NCI-H748 treated with DMSO at 0.1 percent for 48 hours (cell line): ENCODE data around the gene MYOZ1.
A peak's percentile ranks its signal among the peaks of the same experiment; 100 is the strongest.
"Not testable (repeated sequence)": the region's sequence is repeated elsewhere in the genome, so short reads cannot be mapped to it uniquely, and the experiment has no call there.

Source experiments
- DNase-seq: peaks from one replicate; lab custom pipeline; 2025; lab: John Stamatoyannopoulos, UW

Gene MYOZ1

GRCh38 chr10:73647875-73648651 lies 6.8 kb upstream of the MYOZ1 start:
- DNase-seq = no peak

- DNase-seq = peak; percentile 19
Measured at GRCh38 chr10:73647211-73647874, 6.1 kb upstream of the MYOZ1 start.

GRCh38 chr10:73646598-73647041 lies 5.3 kb upstream of the MYOZ1 start:
- DNase-seq = no peak

GRCh38 chr10:73645251-73645650 lies 4.0 kb upstream of the MYOZ1 start:
- no peak for DNase-seq

GRCh38 chr10:73644767-73645166 lies 3.5 kb upstream of the MYOZ1 start:
- DNase-seq = no peak

- DNase-seq = peak; percentile 32
Measured at GRCh38 chr10:73644015-73644743, 2.9 kb upstream of the MYOZ1 start.

- DNase-seq = no peak
Measured at GRCh38 chr10:73643362-73643761, 2.1 kb upstream of the MYOZ1 start.

- no peak for DNase-seq
Measured at GRCh38 chr10:73639286-73639685, 2.0 kb downstream of the MYOZ1 start.

- DNase-seq = no peak
Measured at GRCh38 chr10:73635781-73636180, 5.5 kb downstream of the MYOZ1 start.

GRCh38 chr10:73634421-73634820 lies 6.9 kb downstream of the MYOZ1 start:
- DNase-seq = no peak

DNA sequence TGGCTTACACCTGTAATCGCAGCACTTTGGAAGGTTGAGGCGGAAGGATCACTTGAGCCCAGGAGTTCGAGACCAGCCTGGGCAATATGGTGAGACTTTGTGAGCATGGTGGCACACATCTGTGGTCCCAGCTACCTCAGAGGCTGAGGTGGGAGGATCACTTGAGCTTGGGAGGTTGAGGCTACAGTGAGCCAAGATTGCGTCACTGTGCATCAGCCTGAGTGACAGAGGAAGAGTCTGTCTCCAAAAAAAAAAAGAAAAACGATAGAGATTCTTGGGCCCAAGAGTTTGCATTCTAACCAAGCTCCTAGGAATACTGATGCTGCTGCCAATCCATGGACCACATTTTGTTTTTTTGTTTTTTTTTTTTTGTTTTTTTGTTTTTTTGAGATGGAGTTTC lies 12.1 kb downstream of the MYOZ1 start:
- no peak for DNase-seq

GRCh38 chr10:73628405-73628804 lies 12.9 kb downstream of the MYOZ1 start:
- no peak for DNase-seq

GRCh38 chr10:73627300-73627699 lies 14.0 kb downstream of the MYOZ1 start:
- no peak for DNase-seq

DNA sequence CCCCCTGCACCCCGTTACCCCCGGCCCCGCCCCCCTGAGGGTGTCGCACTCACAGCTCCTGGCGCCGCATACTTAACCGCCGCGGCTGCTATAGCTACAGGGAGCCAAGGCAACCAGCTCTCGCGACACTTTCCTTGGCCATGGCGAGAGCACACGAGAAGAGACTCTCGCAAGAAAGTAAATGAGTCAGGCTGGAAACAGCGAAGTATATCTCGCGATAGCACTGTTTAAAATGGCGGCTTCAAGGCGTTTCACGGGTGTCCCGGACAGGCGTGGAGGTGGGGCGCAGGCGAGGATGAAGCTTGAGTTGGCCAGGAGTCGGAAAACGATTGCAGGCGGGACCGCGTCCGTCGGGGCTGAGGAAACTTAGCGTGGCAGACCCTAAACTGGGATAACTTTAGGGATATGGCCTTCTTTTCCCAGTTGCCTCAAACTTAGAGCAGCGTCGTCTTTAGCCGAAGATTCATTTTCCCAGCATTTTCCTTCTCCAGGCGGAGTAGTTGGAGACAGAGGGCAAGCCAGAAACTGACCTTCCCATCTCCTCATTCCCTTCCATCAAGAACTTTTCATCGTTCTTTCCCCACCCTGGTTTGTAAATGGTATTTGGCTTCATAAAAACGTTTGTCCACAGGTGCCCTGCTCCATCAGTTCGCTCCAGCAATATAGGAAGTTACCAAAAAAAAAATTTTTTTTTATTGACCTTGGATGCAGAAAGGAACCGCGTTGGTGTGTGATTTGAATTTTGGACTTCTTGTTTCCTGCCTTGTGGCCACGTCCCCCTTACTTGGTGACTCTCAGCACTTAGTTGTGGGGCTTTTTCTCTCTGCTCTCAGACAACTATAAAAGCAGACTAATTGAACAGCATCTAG lies 15.2 kb downstream of the MYOZ1 start:
- peak; percentile 86 for DNase-seq

- no peak for DNase-seq
Measured at GRCh38 chr10:73625004-73625883, 16.0 kb downstream of the MYOZ1 start.

GRCh38 chr10:73623056-73623455 lies 18.2 kb downstream of the MYOZ1 start:
- no peak for DNase-seq

- not testable (repeated sequence) for DNase-seq
Measured at GRCh38 chr10:73620974-73621373, 20.3 kb downstream of the MYOZ1 start.

- DNase-seq = not testable (repeated sequence)
Measured at GRCh38 chr10:73617143-73617542, 24.1 kb downstream of the MYOZ1 start.

DNA sequence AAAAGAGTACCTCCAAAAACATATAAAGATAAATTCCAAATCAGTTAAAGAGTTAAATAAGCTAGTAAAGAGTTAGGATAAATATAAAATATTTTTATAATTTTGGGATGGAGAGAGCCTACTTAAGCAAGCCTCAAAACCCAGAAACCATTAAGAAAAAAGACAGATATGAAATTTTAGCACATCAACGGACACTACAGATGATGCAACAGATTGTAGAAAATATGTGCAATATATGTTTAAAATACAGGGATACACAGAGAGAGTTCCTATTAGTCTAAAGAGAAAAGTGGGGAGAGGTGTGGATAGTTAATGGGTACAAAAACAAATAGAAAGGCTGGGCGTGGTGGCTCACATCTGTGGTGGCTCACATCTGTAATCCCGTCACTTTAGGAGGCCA lies 26.6 kb downstream of the MYOZ1 start:
- DNase-seq = no peak

GRCh38 chr10:73609116-73609515 lies 32.2 kb downstream of the MYOZ1 start:
- DNase-seq = no peak

DNA sequence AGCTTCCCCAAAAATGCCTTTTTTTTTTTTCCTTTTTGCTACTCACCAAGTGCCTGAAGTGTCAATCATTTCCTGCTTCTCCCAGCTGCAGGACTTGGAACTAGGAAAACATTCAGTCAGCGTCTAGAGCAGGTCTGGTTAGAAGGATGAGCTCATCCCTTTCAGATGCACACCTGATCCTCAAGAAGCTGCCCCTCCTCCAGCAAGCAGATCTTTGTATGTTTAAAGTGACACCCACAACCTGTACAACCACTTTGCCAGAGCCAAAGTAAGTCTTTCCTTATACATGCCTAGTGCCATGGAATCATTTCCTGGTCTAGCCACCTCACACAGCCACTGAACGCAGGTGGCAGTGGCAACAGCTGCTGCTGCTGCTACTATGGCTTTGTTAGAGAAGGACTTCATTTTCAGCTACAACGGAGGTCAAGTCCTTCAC lies 39.8 kb downstream of the MYOZ1 start:
- no peak for DNase-seq
